Hematopoietic multipotent progenitor cell treated with erythropoietin and hydrocortisone succinate and interleukin-3 and kit ligand, for 15 days (in vitro differentiated cells): ENCODE results near the gene RTCB.
A peak's percentile ranks its signal among the peaks of the same experiment; 100 is the strongest.
"Not testable (repeated sequence)": the region's sequence is repeated elsewhere in the genome, so short reads cannot be mapped to it uniquely, and the experiment has no call there.

Experiments
- DNase-seq: peaks from one replicate; pipeline ENCODE4 v3.0.0-alpha.2; 2015; ENCODE audit warnings: low spot score

RTCB gene

GRCh38 chr22:32389685-32390084 lies 22.4 kb downstream of the RTCB start:
- no peak for DNase-seq

- DNase-seq = no peak
These were observed 26.4 kb downstream of the RTCB start for GRCh38 chr22:32385681-32386080.

DNA sequence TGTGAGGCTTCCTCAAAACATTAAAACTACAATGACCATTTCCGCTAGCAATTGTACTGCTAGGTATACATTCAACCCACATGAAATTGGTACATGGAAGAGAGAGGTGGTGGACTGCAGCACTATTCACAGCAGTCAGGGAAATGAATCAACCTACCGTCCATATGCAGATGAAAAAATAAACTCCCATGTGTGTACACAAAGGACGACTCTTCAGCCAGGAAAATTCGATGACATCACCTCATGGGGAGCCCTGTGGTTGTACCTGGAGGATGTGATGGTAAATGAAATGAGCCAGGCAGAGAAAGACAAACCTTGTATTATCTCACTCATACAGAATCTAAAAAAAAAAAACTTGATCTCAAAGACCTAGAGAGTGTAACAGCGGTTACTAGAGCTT lies 31.1 kb downstream of the RTCB start:
- DNase-seq = no peak

GRCh38 chr22:32378707-32379272 lies 33.3 kb downstream of the RTCB start:
- peak; percentile 9 for DNase-seq

DNA sequence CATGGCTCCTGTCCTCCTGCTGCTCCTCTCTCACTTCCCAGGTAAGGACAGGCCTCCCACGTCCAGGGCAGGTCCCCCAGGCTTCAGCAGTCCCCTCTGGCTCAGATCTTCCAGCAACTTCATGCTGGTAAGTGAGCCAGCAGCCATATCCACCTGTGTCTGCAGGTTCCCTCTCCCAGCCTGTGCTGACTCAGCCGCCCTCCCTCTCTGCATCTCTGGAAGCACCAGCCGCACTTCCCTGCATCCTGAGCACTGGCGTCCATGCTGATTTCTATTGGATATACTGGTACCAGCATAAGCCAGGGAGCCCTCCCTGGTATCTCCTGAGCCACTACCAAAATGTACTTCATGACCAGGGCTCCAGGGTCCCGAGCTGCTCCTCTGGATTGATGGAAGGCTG lies 35.4 kb downstream of the RTCB start:
- DNase-seq = no peak

DNA sequence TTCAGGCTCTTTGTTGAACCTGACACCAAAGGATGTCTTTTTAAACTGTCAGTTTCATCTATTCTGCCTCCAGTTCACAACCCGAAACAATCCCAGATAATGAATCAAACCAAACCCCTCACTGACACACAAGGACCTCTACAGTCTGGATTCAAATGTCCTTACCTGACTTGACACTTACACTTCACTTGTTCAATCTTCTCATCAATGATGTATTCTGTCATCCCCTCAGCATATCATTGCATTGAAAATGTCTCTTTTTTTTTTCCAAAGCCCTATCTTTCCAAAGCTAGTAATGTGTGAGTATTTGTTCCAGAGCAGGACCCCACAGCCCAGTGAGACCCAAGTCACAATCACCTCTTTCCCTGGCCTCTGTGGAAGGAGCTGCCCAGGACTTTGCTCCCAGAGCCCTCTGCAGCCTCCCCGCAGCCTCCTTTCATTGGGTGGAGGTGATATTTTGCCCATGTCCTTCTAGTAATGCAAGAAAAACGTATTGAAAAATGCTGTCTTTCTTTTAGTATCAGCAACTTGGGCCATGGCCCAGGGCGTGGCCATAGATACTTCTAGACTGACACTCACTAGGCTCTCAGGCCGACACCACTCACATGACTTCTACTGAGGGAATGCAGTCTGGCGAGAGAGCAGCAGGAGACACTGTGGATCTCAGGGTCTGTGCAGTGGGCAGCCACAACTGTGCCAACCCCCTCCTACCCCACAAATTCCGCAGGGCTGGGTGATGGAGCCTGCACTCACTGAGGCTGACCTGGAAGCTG lies 36.2 kb downstream of the RTCB start:
- no peak for DNase-seq

DNA sequence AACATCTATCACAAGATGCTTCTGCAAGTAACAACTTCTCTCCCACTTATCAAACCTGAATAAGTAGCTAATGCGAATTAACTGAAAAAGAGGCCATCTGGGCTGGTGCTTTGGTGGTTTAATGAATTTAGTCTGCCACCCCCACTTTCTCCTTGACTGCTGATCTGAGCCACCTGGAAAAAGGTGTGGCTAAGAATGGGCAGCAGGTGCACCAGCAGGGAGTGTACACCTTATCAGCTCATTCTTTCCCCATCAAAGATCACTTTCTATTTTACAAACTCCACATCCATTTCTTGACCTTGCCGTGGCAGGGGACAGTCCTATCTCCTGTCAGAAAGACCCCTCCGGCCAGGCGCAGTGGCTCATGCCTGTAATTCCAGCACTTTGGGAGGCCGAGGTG lies 47.8 kb downstream of the RTCB start:
- no peak for DNase-seq

DNA sequence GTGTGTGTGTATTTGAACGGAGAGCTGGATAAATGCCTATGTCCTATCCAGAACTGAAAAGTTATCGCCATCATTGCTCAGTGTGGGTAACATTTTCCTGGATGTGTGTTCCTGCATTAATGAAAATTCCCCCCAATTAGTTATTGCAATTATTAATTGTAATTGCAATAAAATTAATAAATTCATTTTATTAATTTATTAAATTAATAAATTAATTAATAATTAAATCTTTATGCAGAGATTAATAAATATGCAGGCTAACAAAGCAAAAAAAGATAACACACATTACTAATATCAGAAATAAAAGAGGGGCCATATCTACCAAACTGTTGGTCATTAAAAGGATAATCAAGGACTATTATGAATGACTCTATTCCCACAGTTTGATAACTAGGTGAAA lies 50.8 kb downstream of the RTCB start:
- DNase-seq = no peak

DNA sequence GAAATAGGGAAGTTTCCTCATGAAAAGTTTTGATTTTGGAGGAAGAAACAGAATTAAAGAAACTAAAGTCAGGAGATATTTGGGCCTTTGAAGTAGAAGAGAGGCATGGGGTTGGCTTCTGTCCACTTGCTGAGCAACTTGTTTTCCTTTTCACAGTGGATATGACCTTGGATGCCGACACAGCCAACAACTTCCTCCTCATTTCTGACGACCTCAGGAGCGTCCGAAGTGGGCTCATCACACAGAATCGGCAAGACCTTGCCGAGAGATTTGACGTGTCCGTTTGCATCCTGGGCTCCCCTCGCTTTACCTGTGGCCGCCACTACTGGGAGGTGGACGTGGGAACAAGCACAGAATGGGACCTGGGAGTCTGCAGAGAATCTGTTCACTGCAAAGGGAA lies 52.0 kb downstream of the RTCB start:
- DNase-seq = not testable (repeated sequence)

GRCh38 chr22:32357567-32357966 lies 54.5 kb downstream of the RTCB start, which contains the start of gene RFPL3:
RFPL3 (plus strand) TSS chr22:32357867; CDS start chr22:32358072, 205 bp downstream.
- not testable (repeated sequence) for DNase-seq

DNA sequence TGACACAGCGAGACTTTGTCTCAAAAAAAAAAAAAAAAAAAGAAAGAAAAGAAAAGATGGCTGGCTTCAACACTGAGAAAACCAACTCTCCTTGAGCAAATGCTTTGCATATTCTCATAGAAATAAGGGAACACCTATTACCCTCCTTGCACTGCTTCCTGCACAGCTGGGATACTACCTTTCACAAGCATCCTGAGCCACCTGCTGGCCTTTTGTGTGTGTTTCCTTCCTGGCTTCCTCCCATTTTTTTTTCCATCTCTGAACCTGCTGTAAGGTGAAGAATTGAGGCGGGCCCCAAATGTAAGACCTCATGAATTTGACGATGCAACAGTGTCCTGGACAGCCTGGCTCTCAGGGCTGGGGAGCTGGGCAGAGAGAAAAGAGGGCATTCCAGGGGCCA lies 56.3 kb downstream of the RTCB start:
- no peak for DNase-seq

DNA sequence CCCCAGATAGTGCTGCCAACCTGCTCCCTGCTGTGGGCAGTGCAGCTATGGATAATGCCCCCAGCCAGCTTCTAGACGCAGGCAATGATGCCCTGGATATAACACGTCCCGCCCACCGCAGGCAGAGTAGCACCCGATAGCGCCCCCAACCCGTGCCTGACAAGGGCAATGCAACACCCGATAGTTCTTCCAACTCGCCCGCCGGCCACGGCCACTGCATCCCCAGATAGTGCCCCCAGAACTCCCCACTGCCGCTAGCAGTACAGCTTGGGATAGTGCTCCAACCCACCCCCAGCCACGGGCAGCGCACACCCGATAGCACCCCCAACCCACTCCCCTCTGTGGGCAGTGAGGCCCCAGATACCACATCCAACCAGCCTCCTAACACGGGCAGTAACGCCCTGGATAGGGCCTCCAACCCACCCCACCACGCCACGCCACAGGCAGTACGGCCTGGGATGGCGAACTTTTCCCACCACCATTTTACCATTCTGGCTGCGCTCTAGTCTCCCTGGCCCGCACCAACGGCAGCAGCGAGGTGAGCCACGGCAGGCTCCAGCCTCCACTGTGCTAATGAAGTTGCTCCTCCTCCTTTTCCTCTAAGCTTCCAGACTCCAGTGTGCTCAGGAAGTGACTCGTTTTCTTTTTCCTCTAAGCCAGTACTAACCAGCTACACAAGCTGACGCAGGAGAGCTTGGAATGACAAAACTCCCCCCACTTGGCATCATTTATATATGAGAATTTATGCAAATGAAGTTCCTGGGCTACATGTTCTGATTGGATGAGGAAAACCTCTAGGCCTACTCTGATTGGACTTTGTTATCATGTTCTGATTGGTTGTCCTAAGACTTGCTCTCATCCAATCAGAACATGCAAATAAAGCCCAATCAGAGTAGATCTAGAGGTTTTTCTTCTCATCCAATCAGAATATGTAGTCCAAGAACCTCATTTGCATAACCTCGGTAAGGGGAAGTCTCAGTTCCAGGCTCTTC lies 57.4 kb downstream of the RTCB start:
- no peak for DNase-seq

- DNase-seq = no peak
These were observed 58.2 kb downstream of the RTCB start for GRCh38 chr22:32353840-32354239.

DNA sequence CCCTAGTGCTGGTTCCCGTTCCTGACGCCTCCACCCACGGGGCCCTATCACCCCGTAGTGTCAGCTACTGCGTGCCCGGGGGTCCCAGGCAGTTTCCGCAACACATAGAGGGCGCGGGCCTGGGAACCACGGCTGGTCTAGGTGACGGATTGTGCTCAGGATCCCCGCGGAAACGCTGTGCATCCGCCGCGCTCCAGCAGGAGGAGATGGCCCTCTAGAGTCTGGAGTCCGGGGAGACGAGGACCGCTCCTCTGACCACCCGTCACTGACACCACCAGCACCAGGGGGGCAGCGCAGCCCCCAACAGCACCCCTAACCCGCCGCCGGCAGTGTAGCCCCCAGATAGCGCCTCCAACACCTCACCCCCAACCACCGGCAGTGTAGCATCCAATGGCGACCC lies 58.8 kb downstream of the RTCB start:
- DNase-seq = no peak

- DNase-seq = no peak
These were observed 59.4 kb downstream of the RTCB start for GRCh38 chr22:32352681-32353080.

- DNase-seq = not testable (repeated sequence)
These were observed 60.2 kb downstream of the RTCB start for GRCh38 chr22:32351875-32352274.

DNA sequence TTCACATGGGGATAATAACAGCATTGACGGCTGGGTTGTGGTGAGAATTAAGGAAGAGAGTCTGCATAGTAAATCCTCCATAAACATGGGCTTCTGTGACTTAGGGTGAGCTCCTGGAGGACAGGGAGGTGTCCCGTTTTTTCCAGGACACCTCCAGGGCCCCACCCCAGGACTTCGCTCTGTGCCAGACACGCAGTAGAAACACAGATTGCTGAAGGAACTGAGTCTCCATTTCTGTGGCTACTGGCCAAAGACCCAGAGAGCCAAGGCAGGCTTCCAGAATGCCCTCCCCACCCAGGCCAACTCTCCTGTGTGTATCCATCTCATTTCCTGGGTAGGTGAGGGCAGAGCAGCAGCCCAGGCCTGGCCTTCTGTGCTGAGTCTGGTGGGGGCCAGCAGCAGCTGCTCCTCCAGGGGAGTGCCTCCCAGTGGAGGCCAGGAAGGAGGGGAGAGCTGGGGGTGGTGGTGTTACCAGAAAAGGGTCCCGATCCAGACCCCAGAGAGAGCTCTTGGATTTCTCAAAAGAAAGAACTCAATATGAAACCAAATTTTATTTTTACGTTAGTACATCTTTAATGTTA lies 63.9 kb downstream of the RTCB start:
- DNase-seq = no peak

DNA sequence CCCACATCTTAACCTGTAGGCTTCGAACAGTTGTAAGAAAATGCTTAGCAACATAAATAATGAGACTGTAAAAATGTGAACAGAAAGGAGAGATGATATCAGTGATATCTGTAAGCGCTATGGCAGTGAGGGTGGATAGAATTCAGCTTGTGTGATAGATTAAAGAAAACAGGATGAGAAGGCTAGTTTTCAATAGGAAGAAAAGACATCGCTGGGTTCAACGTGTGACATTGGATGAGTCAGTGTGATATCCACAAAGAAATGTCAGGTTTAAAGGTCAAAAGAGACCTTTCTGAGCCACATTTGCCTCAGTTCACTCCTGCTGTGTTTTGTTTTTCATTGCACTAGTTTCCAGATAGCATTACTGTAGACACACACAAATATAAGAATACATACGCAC lies 68.1 kb downstream of the RTCB start:
- DNase-seq = no peak

- no peak for DNase-seq
These were observed 69.1 kb downstream of the RTCB start for GRCh38 chr22:32342977-32343376.

GRCh38 chr22:32341122-32341740 lies 70.8 kb downstream of the RTCB start:
- no peak for DNase-seq

DNA sequence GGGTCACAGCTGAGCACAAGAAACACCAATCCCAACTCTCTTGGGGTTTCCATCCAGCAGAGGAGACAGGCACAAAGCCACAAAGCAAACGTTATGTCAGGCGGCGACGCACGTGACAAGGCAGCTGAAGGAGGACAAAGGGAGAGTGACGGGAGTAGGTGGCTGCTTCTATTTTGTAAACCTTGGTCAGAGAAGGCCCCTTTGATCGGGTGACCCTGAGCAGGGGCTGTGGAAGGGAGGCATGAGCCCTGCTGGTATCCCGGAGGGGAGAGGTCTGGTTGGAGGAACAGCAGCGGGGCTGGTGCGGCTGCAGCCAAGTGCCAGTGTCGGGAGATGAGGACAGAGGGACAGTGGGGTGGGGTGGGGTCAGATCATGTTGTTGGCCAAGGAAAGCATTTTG lies 71.6 kb downstream of the RTCB start:
- DNase-seq = no peak
